Esophagus muscularis mucosa (tissue), 4 donors: ENCODE results near the gene PHKA2.

ENCODE experiments used
- CTCF ChIP-seq, 3 experiments: fragments of 200-600 bp in 2 of 3; fragments of 450-650 bp in 1 of 3; sonication (generic) in 2 of 3; IDR thresholded peaks; one replicate each; pipeline ENCODE4 v1.5.1; 2017 to 2019; ENCODE audit warnings: antibody characterized with exemption in 3 of 3, mild to moderate bottlenecking in 2 of 3, moderate library complexity in 1 of 3
- EP300 ChIP-seq: sonication (generic); formaldehyde crosslinking; IDR thresholded peaks from one replicate; pipeline ENCODE4 v1.6.1; 2017; ENCODE audit warnings: antibody characterized with exemption
- POLR2A ChIP-seq: fragments of 450-650 bp; IDR thresholded peaks from one replicate; pipeline ENCODE4 v1.6.1; 2017; ENCODE audit warnings: antibody characterized with exemption, moderate library complexity, mild to moderate bottlenecking, low read depth
- POLR2AphosphoS5 ChIP-seq, 2 donors: sonication (generic); formaldehyde crosslinking; IDR thresholded peaks; one replicate each; pipeline ENCODE4 v1.6.1; 2017; ENCODE audit warnings: antibody characterized with exemption in 2 of 2

DNA sequence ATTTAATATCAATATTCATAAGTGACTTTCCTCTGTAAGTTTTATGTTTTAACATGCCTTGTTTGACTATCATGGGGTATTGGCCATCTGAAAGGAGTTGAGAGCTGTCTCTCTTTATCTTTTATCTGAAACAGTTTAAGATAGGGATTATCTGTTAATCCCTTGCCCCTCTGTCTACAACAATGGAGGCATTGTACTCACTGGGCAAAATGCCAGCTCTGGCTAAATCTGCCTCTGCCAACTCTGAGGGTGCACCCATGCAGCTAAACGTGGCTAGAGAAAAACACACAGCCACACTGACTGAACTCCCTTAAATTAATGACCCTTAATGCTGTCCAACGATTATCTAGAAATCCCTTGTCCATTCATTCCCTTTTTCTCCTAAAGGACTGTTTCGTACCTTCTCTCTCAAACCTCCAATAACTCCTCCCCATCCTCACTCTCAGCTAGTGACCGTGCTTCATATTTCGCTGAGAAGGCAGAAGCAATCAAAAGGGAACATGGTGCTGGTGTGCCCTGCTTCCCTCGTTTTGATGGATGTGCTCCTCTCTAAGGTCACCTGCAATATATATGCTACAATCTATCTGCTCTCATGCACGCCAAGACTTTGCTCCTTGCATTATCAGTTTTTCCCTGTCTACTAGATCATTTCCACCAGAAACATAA, 10.3 kb downstream of the PHKA2 start:
- TF ChIP-seq CTCF (IDR thresholded peaks at IDR 0.05) (no peak), POLR2A (no peak), EP300 (no peak), POLR2AphosphoS5 (IDR thresholded peaks at IDR 0.05) (no peak)
